Measurements from ENCODE around the gene AGBL4. TPM values are rescaled to one million over a fixed set of nuclear protein-coding genes. Genes with fewer than 3 reads are reported as not detected.

Gene AGBL4
- polyA plus RNA-seq, 4 donors: 0.10 to 0.16 TPM; not detected in 2

GRCh38 chr1:48680411-48681035 is 1343.2 kb downstream of the AGBL4 start:
- peak; percentile 21 to 80 for DNase-seq

DNA sequence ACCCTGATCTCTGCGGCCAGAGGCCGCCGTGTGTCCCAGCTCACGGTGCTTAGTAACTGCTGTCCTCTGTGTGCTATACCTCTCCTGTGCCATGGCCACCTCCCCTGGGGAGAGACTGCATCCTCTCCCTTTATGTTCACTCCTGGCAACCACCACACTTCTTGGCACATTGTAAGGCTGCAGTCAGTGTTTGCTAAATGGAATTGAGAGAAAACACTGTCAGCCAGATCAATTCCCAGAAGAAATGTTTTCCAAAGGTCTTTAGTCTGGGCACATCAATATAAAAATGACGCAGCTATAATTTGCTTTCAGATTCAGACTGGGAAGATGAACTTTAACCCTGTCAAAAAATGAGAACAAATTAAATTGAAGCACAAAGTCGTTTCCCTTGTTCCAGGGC is 1343.9 kb downstream of the AGBL4 start:
- DNase-seq (peak in 1 of 2 donors; percentile 59), FAIRE-seq (no peak)
- no peak overlapping the region for H3K4me3 ChIP-seq (ENCODE audit: low read depth in 1 of 3, low read length in 3 of 3)
- no peaks in the 10 kb centered on the region for H3K36me3 ChIP-seq (ENCODE audit: control insufficient read depth in 3 of 3, insufficient read depth in 2 of 3, low read depth in 1 of 3, low read length in 3 of 3)
- peak overlapping the region in 2 of 3 donors; percentile 46 to 52 for H3K27ac ChIP-seq (ENCODE audit: low read depth in 1 of 3, low read length in 2 of 3)
- no peaks in the 10 kb centered on the region for H3K9me3 ChIP-seq (ENCODE audit: control insufficient read depth in 2 of 2, insufficient read depth in 1 of 2, low read depth in 1 of 2, low read length in 1 of 2)
- 30 to 62% (median 42%) methylated on average over 6 of the region's 6 CpGs for WGBS, 3 donors
- H3K27me3 ChIP-seq (ENCODE audit: control insufficient read depth in 3 of 3, insufficient read depth in 3 of 3, low read length in 3 of 3): no peaks in the 10 kb centered on the region
- H3K4me1 ChIP-seq (ENCODE audit: control insufficient read depth in 3 of 3, insufficient read depth in 2 of 3, low read depth in 1 of 3, low read length in 2 of 3): peaks cover 0 to 13% (median 13%) of the 10 kb centered on the region in 3 donors

More at GRCh38 chr1:48680411-48681035, 1343.2 kb downstream of the AGBL4 start:
- Histone ChIP-seq H3K36me3 (ENCODE audit: control insufficient read depth in 3 of 3, insufficient read depth in 2 of 3, low read depth in 1 of 3, low read length in 3 of 3) (no peaks in the 10 kb centered on the region), H3K27me3 (ENCODE audit: control insufficient read depth in 3 of 3, insufficient read depth in 3 of 3, low read length in 3 of 3) (no peaks in the 10 kb centered on the region), H3K9me3 (ENCODE audit: control insufficient read depth in 2 of 2, insufficient read depth in 1 of 2, low read depth in 1 of 2, low read length in 1 of 2) (no peaks in the 10 kb centered on the region), H3K27ac (ENCODE audit: low read depth in 1 of 3, low read length in 2 of 3) (peak overlapping the region in 1 of 3 donors; percentile 12), H3K4me3 (ENCODE audit: low read depth in 1 of 3, low read length in 3 of 3) (no peak overlapping the region), H3K4me1 (ENCODE audit: control insufficient read depth in 3 of 3, insufficient read depth in 2 of 3, low read depth in 1 of 3, low read length in 2 of 3) (peaks cover 0 to 13% (median 13%) of the 10 kb centered on the region in 3 donors)
- no peak for FAIRE-seq
- 7 to 53% (median 28%) methylated on average over 10 of the region's 10 CpGs for WGBS, 3 donors

GRCh38 chr1:48678710-48679505 is 1344.8 kb downstream of the AGBL4 start:
- Histone ChIP-seq H3K36me3 (ENCODE audit: control insufficient read depth in 3 of 3, insufficient read depth in 2 of 3, low read depth in 1 of 3, low read length in 3 of 3) (no peaks in the 10 kb centered on the region), H3K4me1 (ENCODE audit: control insufficient read depth in 3 of 3, insufficient read depth in 2 of 3, low read depth in 1 of 3, low read length in 2 of 3) (peaks cover 0 to 13% (median 13%) of the 10 kb centered on the region in 3 donors), H3K27ac (ENCODE audit: low read depth in 1 of 3, low read length in 2 of 3) (peak overlapping the region in 1 of 3 donors; percentile 5), H3K4me3 (ENCODE audit: low read depth in 1 of 3, low read length in 3 of 3) (no peak overlapping the region), H3K27me3 (ENCODE audit: control insufficient read depth in 3 of 3, insufficient read depth in 3 of 3, low read length in 3 of 3) (no peaks in the 10 kb centered on the region), H3K9me3 (ENCODE audit: control insufficient read depth in 2 of 2, insufficient read depth in 1 of 2, low read depth in 1 of 2, low read length in 1 of 2) (no peaks in the 10 kb centered on the region)
- FAIRE-seq: no peak
- 57 to 70% (median 58%) methylated on average over 3 of the region's 3 CpGs for WGBS, 3 donors
- peak; percentile 59 to 75 for DNase-seq

DNA sequence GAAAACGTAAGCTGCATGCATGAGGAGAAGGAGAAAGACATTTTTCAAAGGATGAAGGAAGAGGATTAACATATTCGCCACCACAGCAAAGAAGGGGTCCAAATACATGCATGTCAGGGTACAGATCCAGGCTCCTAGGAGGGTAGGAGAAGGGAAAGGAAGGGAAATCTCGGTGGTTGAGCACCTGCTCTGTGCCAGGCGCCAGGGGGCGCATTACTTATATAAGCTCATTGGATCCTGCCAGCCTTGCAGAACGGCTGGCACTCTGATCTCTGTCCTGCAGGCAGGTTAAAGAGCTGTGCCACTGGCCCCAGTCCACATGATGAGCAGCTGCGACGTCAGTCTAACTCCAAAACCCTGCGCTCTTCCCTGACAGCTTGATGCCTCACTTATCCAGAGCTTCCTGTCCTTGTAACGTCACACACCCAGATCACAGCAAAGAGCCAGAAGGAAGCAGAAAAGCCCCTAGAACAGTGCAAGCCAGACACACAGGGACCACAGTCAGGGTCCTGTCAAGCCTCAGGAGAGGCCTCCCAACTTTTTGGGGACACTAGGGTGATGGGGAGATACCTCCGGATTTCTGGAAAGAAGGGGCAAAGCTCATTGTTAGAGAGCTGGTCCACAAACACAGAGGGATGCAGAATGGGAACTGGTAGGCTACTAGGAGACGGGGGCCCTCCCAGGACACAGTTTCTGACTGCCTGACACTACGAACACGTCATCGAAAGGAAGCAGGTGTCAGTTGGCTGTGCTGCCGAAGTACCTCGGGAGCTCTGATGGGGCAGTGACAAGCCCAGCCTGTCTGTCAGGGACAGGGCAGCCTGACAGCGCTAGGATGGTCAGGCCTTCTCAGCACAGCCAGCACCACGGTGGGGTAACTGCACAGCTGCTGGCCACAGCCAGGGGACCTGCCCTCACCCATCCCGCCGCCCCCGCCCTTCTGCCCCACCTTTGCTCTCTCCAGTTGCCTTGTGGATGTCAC is 1346.2 kb downstream of the AGBL4 start:
- Histone ChIP-seq H3K9me3 (ENCODE audit: control insufficient read depth in 2 of 2, insufficient read depth in 1 of 2, low read depth in 1 of 2, low read length in 1 of 2) (no peaks in the 10 kb centered on the region), H3K36me3 (ENCODE audit: control insufficient read depth in 3 of 3, insufficient read depth in 2 of 3, low read depth in 1 of 3, low read length in 3 of 3) (no peaks in the 10 kb centered on the region), H3K27ac (ENCODE audit: low read depth in 1 of 3, low read length in 2 of 3) (no peak overlapping the region), H3K27me3 (ENCODE audit: control insufficient read depth in 3 of 3, insufficient read depth in 3 of 3, low read length in 3 of 3) (no peaks in the 10 kb centered on the region), H3K4me3 (ENCODE audit: low read depth in 1 of 3, low read length in 3 of 3) (no peak overlapping the region), H3K4me1 (ENCODE audit: control insufficient read depth in 3 of 3, insufficient read depth in 2 of 3, low read depth in 1 of 3, low read length in 2 of 3) (peaks cover 0 to 13% (median 13%) of the 10 kb centered on the region in 3 donors)
- 35 to 50% (median 40%) methylated on average over 22 of the region's 22 CpGs for WGBS, 3 donors
- DNase-seq (peak; percentile 78 to 87), FAIRE-seq (no peak)

DNA sequence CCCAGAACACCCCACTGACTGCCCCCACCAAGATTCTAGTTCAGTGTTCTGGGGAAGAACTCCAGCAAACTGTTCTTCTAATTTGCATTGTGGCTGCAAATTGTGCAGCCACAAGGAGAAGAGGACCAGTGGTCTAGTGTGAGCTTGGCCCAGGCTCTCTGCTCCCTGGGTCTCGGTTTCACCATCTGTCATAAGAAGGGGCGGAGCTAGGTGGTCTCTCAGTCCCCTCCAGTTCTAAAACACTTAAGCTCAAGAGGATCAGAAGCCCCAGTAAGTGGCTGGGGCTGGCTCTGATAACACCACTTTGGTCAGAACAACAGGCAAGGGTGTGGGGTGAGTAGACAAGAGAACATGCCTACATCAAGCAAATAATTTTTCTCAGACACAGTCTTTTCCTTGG is 1346.9 kb downstream of the AGBL4 start:
- H3K4me1 ChIP-seq (ENCODE audit: control insufficient read depth in 3 of 3, insufficient read depth in 2 of 3, low read depth in 1 of 3, low read length in 2 of 3): peaks cover 0 to 13% (median 13%) of the 10 kb centered on the region in 3 donors
- 44 to 67% (median 55%) methylated on average over 2 of the region's 2 CpGs for WGBS, 3 donors
- no peak for FAIRE-seq

DNA sequence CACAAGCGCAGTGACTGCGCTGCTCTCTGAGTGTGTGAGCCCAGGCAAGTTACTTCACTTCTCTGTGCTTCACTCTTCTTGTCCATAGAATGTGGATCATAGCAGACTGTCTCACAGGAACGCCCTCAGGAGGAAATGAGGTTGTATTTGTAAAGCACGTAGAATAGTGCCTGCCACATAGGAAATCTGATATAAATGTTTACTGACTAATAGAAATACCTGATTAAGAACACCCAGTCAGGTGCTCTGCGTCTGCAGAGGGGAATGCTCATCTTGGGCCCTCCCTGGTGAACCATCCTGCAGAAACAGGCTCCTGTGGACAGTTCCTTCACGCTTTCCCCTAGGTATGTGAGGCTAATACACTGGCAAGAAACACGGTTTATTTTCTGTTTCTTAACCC is 1347.4 kb downstream of the AGBL4 start:
- no peak for FAIRE-seq
- Histone ChIP-seq H3K27ac (ENCODE audit: low read depth in 1 of 3, low read length in 2 of 3) (no peak overlapping the region), H3K27me3 (ENCODE audit: control insufficient read depth in 3 of 3, insufficient read depth in 3 of 3, low read length in 3 of 3) (no peaks in the 10 kb centered on the region), H3K4me1 (ENCODE audit: control insufficient read depth in 3 of 3, insufficient read depth in 2 of 3, low read depth in 1 of 3, low read length in 2 of 3) (peaks cover 0 to 13% (median 13%) of the 10 kb centered on the region in 3 donors), H3K4me3 (ENCODE audit: low read depth in 1 of 3, low read length in 3 of 3) (no peak overlapping the region), H3K9me3 (ENCODE audit: control insufficient read depth in 2 of 2, insufficient read depth in 1 of 2, low read depth in 1 of 2, low read length in 1 of 2) (no peaks in the 10 kb centered on the region), H3K36me3 (ENCODE audit: control insufficient read depth in 3 of 3, insufficient read depth in 2 of 3, low read depth in 1 of 3, low read length in 3 of 3) (no peaks in the 10 kb centered on the region)
- DNase-seq: peak in 1 of 2 donors; percentile 15
- WGBS, 3 donors: 60 to 78% (median 63%) methylated on average over 7 of the region's 7 CpGs

More for the DNA sequence above, 1346.9 kb downstream of the AGBL4 start:
- Histone ChIP-seq H3K27me3 (ENCODE audit: control insufficient read depth in 3 of 3, insufficient read depth in 3 of 3, low read length in 3 of 3) (no peaks in the 10 kb centered on the region), H3K9me3 (ENCODE audit: control insufficient read depth in 2 of 2, insufficient read depth in 1 of 2, low read depth in 1 of 2, low read length in 1 of 2) (no peaks in the 10 kb centered on the region), H3K27ac (ENCODE audit: low read depth in 1 of 3, low read length in 2 of 3) (no peak overlapping the region), H3K36me3 (ENCODE audit: control insufficient read depth in 3 of 3, insufficient read depth in 2 of 3, low read depth in 1 of 3, low read length in 3 of 3) (no peaks in the 10 kb centered on the region), H3K4me3 (ENCODE audit: low read depth in 1 of 3, low read length in 3 of 3) (no peak overlapping the region)
- DNase-seq: no peak

GRCh38 chr1:48675251-48675650 is 1348.5 kb downstream of the AGBL4 start:
- H3K9me3 ChIP-seq (ENCODE audit: control insufficient read depth in 2 of 2, insufficient read depth in 1 of 2, low read depth in 1 of 2, low read length in 1 of 2): no peaks in the 10 kb centered on the region
- no peak for DNase-seq
- H3K27ac ChIP-seq (ENCODE audit: low read depth in 1 of 3, low read length in 2 of 3): no peak overlapping the region
- WGBS, 3 donors: 43 to 70% (median 67%) methylated on average over 3 of the region's 3 CpGs
- no peak overlapping the region for H3K4me3 ChIP-seq (ENCODE audit: low read depth in 1 of 3, low read length in 3 of 3)
- no peaks in the 10 kb centered on the region for H3K27me3 ChIP-seq (ENCODE audit: control insufficient read depth in 3 of 3, insufficient read depth in 3 of 3, low read length in 3 of 3)
- FAIRE-seq: no peak
- no peaks in the 10 kb centered on the region for H3K36me3 ChIP-seq (ENCODE audit: control insufficient read depth in 3 of 3, insufficient read depth in 2 of 3, low read depth in 1 of 3, low read length in 3 of 3)
- peaks cover 0 to 13% (median 10%) of the 10 kb centered on the region in 3 donors for H3K4me1 ChIP-seq (ENCODE audit: control insufficient read depth in 3 of 3, insufficient read depth in 2 of 3, low read depth in 1 of 3, low read length in 2 of 3)

DNA sequence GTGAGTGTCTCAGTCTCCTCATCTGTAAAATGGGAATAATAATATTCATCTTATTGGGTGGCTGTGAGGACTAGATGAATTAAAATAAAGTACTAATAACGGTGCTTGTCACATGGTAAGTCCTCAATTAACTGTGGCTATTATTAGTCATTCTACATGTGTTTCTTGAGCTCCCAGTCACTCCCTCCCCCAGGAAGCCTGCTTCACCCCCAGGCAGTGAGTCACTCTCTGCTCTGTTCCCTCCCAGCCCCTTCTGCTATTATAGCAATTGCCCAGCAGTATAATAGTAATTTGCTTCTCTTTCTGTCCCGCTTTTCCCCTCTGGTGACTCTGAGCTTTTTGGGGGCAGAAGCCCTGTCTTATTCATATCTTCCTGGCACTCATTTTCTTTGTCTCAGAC is 1349.1 kb downstream of the AGBL4 start:
- Histone ChIP-seq H3K27me3 (ENCODE audit: control insufficient read depth in 3 of 3, insufficient read depth in 3 of 3, low read length in 3 of 3) (no peaks in the 10 kb centered on the region), H3K27ac (ENCODE audit: low read depth in 1 of 3, low read length in 2 of 3) (no peak overlapping the region), H3K4me1 (ENCODE audit: control insufficient read depth in 3 of 3, insufficient read depth in 2 of 3, low read depth in 1 of 3, low read length in 2 of 3) (peaks cover 0 to 10% (median 8%) of the 10 kb centered on the region in 3 donors), H3K9me3 (ENCODE audit: control insufficient read depth in 2 of 2, insufficient read depth in 1 of 2, low read depth in 1 of 2, low read length in 1 of 2) (no peaks in the 10 kb centered on the region), H3K4me3 (ENCODE audit: low read depth in 1 of 3, low read length in 3 of 3) (no peak overlapping the region), H3K36me3 (ENCODE audit: control insufficient read depth in 3 of 3, insufficient read depth in 2 of 3, low read depth in 1 of 3, low read length in 3 of 3) (no peaks in the 10 kb centered on the region)
- WGBS, 3 donors: 76 to 80% (median 77%) methylated on average over 2 of the region's 2 CpGs
- FAIRE-seq: no peak
- no peak for DNase-seq
